ENCODE measurements around the gene RUSC1.

Gene RUSC1

GRCh38 chr1:155295942-155296267 lies 24.8 kb upstream of the RUSC1 start:
- DNase-seq (ENCODE audit: low spot score): no peak

DNA sequence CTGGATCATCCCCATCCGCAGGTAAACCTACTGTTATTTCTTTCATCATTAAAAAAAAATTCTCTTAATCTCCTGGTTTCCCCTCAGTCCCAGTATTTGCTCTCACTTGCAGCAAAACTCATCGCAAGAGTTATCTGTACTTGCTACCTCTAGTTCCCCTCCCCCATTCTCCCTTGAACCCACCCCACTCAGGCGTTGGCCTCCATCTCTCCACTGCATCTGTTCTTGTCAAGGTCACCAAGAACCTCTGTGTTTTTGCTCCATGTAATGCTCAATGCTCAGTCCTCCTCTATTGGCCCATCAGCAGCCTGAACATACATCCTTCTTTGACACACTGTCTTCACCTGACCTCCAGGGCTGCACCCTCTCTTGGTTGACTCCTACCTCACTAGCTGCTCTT lies 24.0 kb upstream of the RUSC1 start:
- DNase-seq (ENCODE audit: low spot score): no peak

- DNase-seq (ENCODE audit: low spot score): no peak
Measured at GRCh38 chr1:155297384-155297783, 23.3 kb upstream of the RUSC1 start.

DNA sequence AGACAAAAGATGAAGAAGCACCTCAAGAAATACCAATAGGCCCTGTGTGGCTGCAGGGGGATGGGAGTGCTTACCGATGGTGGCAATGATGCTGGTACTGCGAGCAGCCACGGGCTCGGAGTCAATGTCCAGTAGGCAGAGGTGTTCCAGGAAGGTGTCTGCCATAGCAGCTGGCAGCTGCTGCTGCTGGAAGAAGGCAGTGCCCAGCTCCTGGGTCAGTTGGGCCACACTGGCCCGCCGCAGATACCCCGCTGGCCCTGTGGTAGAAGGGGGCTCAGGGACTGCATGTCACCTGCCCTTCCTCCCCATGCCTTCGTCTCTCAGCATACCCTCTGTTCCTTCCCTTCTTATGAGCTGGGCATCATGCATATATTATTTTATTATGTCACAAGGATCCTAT lies 20.7 kb upstream of the RUSC1 start:
- DNase-seq (ENCODE audit: low spot score): no peak

DNA sequence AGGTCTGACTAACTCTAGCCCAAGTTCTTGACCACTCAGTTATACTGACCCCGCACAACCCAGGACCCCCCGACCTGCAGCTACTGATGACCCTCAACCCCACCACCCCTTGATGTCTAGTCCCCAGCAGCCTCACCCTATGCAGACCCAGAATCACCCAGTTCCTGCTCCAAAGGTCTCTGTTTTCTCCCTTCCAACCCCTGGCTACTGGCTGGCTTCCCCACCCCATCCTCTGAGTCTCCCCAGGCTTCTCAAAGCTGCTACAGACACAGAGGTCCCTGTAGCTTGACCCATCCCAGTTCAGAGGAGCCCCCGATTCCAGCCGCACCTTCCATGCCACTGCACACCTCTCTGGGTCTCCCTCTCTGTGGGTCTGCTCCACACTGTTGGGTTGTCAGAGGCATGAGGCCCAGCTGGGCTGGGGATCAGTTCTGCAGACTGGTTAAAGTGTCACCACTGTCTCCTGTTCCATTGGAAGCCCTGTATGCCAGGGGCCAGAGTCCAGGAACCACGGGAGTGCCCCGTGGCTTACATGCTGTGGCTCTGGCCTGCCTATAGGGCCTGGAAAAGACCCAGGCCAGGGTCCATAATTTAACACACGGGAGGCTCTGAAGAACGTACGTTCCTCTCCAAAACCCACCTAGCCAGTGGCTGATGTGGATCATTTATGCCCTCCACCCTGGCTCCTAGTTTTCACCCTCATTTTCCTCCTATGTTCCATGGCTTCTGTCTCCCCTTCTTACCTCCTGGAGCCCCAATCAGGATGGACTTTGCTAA lies 20.0 kb upstream of the RUSC1 start:
- no peak for DNase-seq (ENCODE audit: low spot score)

GRCh38 chr1:155301342-155301841 lies 19.3 kb upstream of the RUSC1 start, which contains the start of gene PKLR:
PKLR (minus strand) TSS chr1:155301438; CDS start chr1:155301395, 43 bp downstream.
- no peak for DNase-seq (ENCODE audit: low spot score)

- no peak for DNase-seq (ENCODE audit: low spot score)
Measured at GRCh38 chr1:155304558-155305063, 16.1 kb upstream of the RUSC1 start.

DNA sequence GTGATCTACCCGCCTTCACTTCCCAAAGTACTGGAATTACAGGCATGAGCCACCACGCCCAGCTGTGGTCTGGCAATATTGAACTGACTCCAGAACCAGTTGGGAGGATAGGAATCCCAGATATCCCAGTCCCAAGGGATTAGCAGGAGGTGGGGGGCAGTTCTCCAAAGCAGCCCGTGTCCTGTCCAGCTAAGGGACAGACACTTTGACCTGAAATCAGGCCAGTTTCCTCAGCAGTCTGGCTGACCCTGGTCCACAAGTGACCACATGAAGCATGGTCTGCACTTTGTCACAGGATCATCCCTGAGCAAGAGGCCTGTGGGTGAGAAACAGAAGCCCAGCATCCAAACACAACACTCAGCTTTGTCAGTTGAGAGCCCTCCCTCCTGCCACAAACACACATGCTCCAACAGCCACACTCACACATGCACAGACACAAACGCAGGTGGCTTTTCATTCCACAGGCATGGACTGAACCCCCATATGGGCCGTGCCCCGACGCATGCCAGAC lies 14.8 kb upstream of the RUSC1 start:
- no peak for DNase-seq (ENCODE audit: low spot score)

GRCh38 chr1:155307247-155307740 lies 13.4 kb upstream of the RUSC1 start:
- peak; percentile 55 for DNase-seq (ENCODE audit: low spot score)

DNA sequence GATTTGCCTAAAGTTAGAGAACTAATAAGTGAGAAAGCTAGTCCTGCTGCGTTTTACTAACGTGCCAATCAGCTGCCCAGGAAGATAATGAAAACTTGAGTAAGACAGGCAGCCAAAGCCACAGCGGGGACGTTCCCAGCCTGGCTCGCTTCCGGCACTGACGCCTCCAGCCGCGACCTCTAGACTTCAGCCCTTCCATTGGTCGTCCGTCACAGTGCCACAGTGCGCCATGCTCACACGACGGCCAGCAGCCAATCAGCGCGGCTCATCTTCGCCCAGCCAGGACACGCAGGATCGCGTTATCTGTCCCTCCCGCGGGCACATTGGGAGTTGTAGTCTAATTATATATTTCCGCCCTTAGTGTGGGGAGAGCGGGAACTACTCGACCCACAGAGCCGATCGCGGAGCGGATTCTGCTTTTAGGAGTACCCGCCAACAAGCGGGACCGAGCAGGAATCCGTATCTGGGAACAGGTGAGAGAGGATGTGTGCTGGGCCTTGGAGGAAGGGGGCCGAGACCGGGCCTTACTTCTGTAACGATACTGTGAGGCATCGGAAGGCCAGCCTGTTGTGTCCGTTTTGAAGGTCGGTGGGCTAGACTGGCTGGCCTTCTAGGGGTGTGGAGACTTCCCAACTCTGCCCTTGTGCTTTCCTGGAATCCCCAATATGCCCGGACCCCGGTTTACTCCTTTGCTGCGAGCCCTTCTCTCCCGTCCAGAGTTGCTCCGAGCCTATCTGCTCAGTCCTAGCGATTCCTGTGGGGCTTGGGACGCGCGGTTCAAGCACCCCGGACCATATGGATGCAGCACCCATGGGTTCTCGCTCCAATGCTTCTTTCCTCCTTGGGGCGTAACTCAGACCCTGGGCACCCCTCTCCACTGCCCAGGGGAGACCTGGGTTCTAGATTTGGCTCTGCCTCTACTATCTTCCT lies 11.9 kb upstream of the RUSC1 start, which contains the start of gene FDPS:
FDPS (plus strand) TSS at position 374 of the 930 bp plus-strand sequence. CDS start 924 bp downstream, outside the sequence.
- DNase-seq (ENCODE audit: low spot score): peak; percentile 99

GRCh38 chr1:155309423-155310021 lies 11.2 kb upstream of the RUSC1 start:
- no peak for DNase-seq (ENCODE audit: low spot score)

DNA sequence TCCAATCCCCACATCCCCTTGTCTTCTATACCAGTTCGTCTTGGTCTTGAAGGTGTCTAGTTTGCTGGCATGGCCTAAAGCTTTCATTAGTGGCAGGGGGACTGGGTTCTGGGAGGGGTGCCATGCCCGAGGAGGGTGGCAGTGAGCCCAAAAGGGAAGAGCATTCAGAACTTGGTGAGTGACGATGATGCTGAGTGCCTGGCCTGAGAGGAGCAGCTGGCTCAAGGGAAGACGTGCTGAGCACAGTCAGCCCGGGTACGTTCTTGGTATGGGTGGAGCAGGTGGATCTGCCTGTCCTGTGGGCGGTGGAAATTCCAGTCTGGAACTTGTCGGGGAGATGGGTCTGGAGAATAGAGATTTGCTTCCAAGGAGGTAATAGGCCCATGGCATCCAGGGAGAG lies 7.4 kb upstream of the RUSC1 start:
- DNase-seq (ENCODE audit: low spot score): no peak

- DNase-seq (ENCODE audit: low spot score): no peak
Measured at GRCh38 chr1:155316922-155317321, 3.8 kb upstream of the RUSC1 start.

DNA sequence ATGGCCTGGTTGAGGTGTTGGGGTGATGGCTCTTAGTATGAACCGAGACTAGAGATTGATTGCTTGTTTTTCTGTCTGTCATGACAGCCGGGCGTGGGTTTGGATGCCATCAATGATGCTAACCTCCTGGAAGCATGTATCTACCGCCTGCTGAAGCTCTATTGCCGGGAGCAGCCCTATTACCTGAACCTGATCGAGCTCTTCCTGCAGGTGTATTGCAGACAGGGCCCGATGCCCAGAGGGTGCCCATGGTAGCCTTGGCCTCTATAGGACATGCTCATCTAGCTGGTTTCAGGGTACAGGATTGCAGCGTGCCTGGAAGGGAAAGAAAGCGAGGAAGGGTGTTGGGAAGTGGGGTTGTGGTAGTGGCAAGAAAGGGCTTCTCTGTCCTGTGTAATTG lies 2.6 kb upstream of the RUSC1 start:
- no peak for DNase-seq (ENCODE audit: low spot score)

DNA sequence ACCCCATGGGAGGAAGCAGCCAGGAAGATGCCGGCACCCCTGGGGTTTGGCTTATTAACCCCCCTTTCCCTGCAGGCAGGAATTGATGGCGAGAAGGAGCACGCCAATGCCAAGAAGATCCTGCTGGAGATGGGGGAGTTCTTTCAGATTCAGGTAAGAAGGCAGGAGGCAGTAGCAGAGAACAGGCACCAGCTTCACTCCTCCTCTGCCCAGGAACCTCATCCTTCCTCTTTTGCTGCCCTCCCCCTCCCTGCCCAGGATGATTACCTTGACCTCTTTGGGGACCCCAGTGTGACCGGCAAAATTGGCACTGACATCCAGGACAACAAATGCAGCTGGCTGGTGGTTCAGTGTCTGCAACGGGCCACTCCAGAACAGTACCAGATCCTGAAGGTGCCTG lies 1.2 kb upstream of the RUSC1 start:
- no peak for DNase-seq (ENCODE audit: low spot score)

DNA sequence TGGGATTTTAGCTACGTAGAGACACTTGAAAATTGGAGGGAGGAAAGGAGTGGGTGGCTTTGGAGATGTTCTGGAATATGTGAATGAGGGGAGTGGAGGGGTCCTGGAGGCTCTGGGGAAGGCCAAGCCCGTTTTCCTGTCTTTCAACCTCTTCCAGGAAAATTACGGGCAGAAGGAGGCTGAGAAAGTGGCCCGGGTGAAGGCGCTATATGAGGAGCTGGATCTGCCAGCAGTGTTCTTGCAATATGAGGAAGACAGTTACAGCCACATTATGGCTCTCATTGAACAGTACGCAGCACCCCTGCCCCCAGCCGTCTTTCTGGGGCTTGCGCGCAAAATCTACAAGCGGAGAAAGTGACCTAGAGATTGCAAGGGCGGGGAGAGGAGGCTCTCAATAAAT lies 442 bp upstream of the RUSC1 start:
- DNase-seq (ENCODE audit: low spot score): no peak

- no peak for DNase-seq (ENCODE audit: low spot score)
Measured at GRCh38 chr1:155321639-155322503, 1.2 kb downstream of the RUSC1 start.

DNA sequence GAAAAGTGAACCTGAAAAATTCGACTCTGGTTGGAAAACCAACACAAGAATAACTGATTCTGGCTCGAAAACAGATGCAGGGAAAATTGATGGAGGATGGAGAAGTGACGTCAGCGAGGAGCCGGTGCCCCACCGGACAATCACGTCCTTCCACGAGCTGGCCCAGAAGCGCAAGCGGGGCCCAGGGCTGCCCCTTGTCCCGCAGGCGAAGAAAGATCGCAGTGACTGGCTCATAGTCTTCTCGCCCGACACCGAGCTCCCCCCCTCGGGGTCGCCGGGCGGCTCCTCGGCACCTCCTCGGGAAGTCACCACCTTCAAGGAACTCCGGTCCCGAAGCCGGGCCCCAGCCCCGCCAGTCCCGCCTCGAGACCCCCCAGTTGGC lies 1.9 kb downstream of the RUSC1 start:
- no peak for DNase-seq (ENCODE audit: low spot score)

DNA sequence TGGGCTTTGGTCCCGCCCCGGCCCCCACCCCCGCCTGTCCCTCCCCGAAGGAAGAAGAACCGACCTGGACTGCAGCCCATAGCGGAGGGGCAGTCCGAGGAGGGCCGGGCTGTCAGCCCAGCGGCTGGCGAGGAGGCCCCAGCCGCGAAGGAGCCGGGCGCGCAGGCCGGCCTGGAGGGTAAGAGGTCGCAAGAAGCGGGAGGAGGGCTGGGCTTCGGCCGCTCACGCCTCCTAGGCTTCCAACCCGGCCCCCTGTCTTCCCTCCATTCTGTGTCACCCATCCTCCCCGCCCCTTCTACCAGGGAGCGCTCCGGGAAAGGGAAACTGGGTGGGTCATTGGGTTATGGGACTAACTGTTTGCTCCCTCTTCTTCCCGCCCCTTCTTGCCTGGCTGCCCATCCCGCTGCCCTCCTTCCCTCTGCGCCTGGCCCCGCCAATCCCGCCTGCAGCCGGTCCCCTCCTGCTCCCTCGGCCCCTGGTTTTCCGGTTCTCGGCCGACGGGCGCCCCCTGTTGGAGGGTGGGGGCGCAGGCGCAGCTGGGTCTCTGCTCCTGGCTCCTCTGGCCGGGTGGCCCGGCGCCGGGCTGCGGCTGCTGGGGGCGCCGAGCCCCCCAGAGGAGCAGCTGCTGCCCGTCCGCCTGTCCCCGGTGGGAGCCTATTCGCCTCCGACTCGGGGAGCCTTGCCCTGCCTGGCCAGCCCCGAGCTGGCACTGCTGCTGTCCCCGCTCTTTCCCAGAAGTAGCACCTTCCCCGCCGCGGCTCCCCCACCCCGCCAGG lies 2.4 kb downstream of the RUSC1 start:
- peak; percentile 84 for DNase-seq (ENCODE audit: low spot score)

- DNase-seq (ENCODE audit: low spot score): peak; percentile 81
Measured at GRCh38 chr1:155323729-155324036, 3.0 kb downstream of the RUSC1 start.
